Measurements from ENCODE around the gene TSSK3. TPM values are rescaled to one million over a fixed set of nuclear protein-coding genes. Genes with fewer than 3 reads are reported as not detected.

The TSSK3 gene
- total and polyA plus RNA-seq, 9 of the 15 experiments (the other 6 are each of a cell fraction or from before 2014, with no cell fraction given): 0.27 to 2.8 (median 1.9) TPM

GRCh38 chr1:32334274-32334861 is 28.0 kb upstream of the TSSK3 start (continued):
- no peak for TF ChIP-seq TFAP4 (CRISPR knock-in tag; IDR thresholded peaks at IDR 0.05; ENCODE audit: borderline replicate concordance)
- TF ChIP-seq RFX7 (CRISPR knock-in tag; IDR thresholded peaks at IDR 0.05): no peak
- no peak for TF ChIP-seq ZNF384 (IDR thresholded peaks at IDR 0.05; ENCODE audit: low read depth, low read length)
- TF ChIP-seq HDGF (IDR thresholded peaks at IDR 0.05): no peak
- TF ChIP-seq ZNF431 (CRISPR knock-in tag; IDR thresholded peaks at IDR 0.05): 0 out of 2 replicates have a peak, but pooled peaks have one; percentile 21
- TF ChIP-seq HDAC2 (IDR thresholded peaks at IDR 0.05): 0 out of 2 replicates have a peak, but pooled peaks have one; percentile 53

GRCh38 chr1:32334864-32335534 is 27.3 kb upstream of the TSSK3 start:
- peaks cover 25 to 46% of the 10 kb centered on the region in 2 experiments for H3K4me1 ChIP-seq (replicated peaks in 1 of 2; ENCODE audit: control insufficient read depth in 2 of 2, insufficient read depth in 2 of 2, low read length in 2 of 2)
- peaks cover 50% of the 10 kb centered on the region for H3K36me3 ChIP-seq (ENCODE audit: control insufficient read depth, insufficient read depth, low read length)
- TSS peak; percentile 61 for BruUV-seq (replicated peaks)
- no peak for TF ChIP-seq TSHZ1 (CRISPR knock-in tag; IDR thresholded peaks at IDR 0.05)
- TF ChIP-seq PURB (CRISPR knock-in tag; IDR thresholded peaks at IDR 0.05; ENCODE audit: low read depth): no peak
- TF ChIP-seq TRIM24 (IDR thresholded peaks at IDR 0.05): 0 out of 4 replicates have a peak, but pooled peaks of 1 of the 2 experiments have one; percentile 15
- peak; percentile 71; the same call in 1 of the 2 replicates for TF ChIP-seq IRF1 (CRISPR knock-in tag; IDR thresholded peaks at IDR 0.05; ENCODE audit: borderline replicate concordance)
- TF ChIP-seq ETS1 (conservative IDR thresholded peaks at IDR 0.05; ENCODE audit: control insufficient read depth, low read depth, low read length): peak; percentile 37
- peak; percentile 16; the same call in 1 of the 2 replicates for TF ChIP-seq MYNN (IDR thresholded peaks at IDR 0.05)
- TF ChIP-seq MYNN (CRISPR knock-in tag; IDR thresholded peaks at IDR 0.05): no peak

More at GRCh38 chr1:32334864-32335534, 27.3 kb upstream of the TSSK3 start:
- no peak for FAIRE-seq
- Histone ChIP-seq H2AFZ (ENCODE audit: low read depth, low read length) (peak overlapping the region; percentile 12; the same call in 1 of the 2 replicates), H3K9me3 (replicated peaks; ENCODE audit: control insufficient read depth, insufficient read depth, low read depth, low read length) (no peaks in the 10 kb centered on the region), H3K79me2 (ENCODE audit: control insufficient read depth, insufficient read depth, low read length) (peaks cover 27% of the 10 kb centered on the region), H3K27ac (ENCODE audit: extremely low read depth, low read depth, low read length) (peak overlapping the region; percentile 88), H3K4me3 (peak overlapping the region; percentile 89), H3K4me2 (ENCODE audit: insufficient read depth, low read length) (peak overlapping the region; percentile 85), H3K9ac (ENCODE audit: insufficient read depth in 1 of 2, low read depth in 2 of 2, low read length in 2 of 2) (peak overlapping the region; percentile 81 to 97), H3K9me1 (ENCODE audit: control insufficient read depth, insufficient read depth, low read length) (peaks cover 6% of the 10 kb centered on the region), H4K20me1 (replicated peaks; ENCODE audit: control insufficient read depth, insufficient read depth, low read length) (peaks cover 17% of the 10 kb centered on the region; the same call in 1 of the 2 replicates), H3K27me3 (ENCODE audit: control insufficient read depth in 2 of 2, insufficient read depth in 2 of 2, low read length in 2 of 2) (no peaks in the 10 kb centered on the region)
- DNase-seq (ENCODE audit: extremely low read depth in 1 of 4, low spot score in 3 of 4): peak; percentile 83 to 89 (median 86)
- under 1% methylated on average over 32 of the region's 46 CpGs for WGBS (ENCODE audit: insufficient coverage, low coverage, missing lambda C conversion rate)
- ChIA-PET POLR2A (interaction anchor here (0.6 to 5.9 kb wide), 23 partner anchors 10 to 291 kb away, joined by 3 to 75 read pairs (median 6); partner anchors contain the start of genes BSDC1, IQCC and TMEM39B), CTCF (ENCODE audit: low intra/inter-chr PET ratio) (interaction anchor here (0.6 to 0.7 kb wide), 2 partner anchors 69 to 82 kb away, joined by 3 to 4 read pairs; no protein-coding TSS in a partner anchor)
- intact Hi-C loops (cut with micrococcal nuclease): loop anchor here (1.0 to 5.0 kb wide), 2 partner anchors 57 to 79 kb away; partner anchors contain the start of gene BSDC1
- ATAC-seq: peak; percentile 76
- in situ Hi-C loops (cut with MboI): no loop called here
